Peyer's patch (tissue), 4 donors: ENCODE measurements around the gene RAB3A.

Experiments used
- CTCF ChIP-seq, 6 experiments: fragments of 450-650 bp in 4 of 6; fragments of 200-600 bp in 2 of 6; sonication (generic) in 1 of 6; IDR thresholded peaks; one replicate each; pipeline ENCODE4 v1.5.1; 2017 to 2019; ENCODE audit warnings: antibody characterized with exemption in 6 of 6, mild to moderate bottlenecking in 3 of 6, moderate library complexity in 1 of 6
- POLR2A ChIP-seq, 2 donors: fragments of 450-650 bp; IDR thresholded peaks; one replicate each; pipeline ENCODE4 v1.5.1; 2017; ENCODE audit warnings: antibody characterized with exemption in 2 of 2, mild to moderate bottlenecking in 2 of 2, moderate library complexity in 2 of 2

- TF ChIP-seq CTCF (IDR thresholded peaks at IDR 0.05) (no peak), POLR2A (IDR thresholded peaks at IDR 0.05) (no peak)
These were observed 2.2 kb upstream of the RAB3A start for GRCh38 chr19:18206018-18206417.
